GM10266 (cell line): Measurements from ENCODE around the gene PROSER3.

Experiments used
- DNase-seq: peaks from one replicate; pipeline ENCODE4 v3.0.0; 2012; ENCODE audit errors: extremely low spot score
- TF ChIP-seq, protein P1 (sequence below): IDR thresholded peaks from 2 replicates; pipeline ENCODE4 v1.5.1; 2012; ENCODE audit warnings: mild to moderate bottlenecking, low read depth; ENCODE audit not compliant: control insufficient read depth, insufficient read depth; ENCODE audit errors: missing control alignments

The PROSER3 gene

DNA sequence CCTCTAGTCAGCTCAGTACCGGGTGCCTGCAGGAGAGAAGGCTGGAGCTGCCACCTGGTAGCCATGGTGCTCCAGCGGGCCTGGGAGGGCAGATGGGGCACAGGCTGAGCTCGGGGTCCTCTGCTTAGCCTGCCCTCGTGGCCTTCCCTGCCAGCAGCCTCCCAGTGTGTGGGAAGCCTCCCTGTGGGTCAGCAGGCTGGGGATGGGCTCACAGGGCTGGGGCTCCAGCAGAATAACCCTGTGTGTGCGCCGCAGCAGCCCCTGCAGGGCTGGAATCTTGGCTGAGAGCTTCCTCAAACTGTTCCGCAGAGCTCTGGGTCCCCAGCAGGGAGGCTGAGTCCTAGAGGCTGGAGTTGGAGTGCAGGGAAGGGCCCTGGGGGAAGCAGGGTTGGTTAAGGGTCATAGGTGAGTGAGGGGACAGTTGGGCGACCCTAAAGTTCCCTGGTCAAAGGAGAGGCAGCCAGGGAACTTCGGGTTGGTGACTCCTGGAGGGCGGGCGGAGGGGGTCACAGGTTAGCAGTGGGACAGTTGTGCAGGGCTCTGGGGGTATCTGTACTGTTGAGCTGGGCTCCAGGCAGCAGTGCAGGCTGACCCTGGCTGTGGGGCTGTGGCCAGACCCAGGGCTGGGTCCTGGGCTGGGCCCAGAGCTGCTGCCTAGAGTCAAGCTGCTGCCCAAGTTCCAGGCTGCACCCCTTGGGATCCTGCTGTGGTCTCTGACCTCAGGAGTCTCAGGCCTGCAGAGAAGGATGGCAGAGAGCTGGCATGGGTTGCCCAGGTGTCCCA is 31.4 kb downstream of the PROSER3 start:
- DNase-seq = no peak
- TF ChIP-seq, protein P1, sequence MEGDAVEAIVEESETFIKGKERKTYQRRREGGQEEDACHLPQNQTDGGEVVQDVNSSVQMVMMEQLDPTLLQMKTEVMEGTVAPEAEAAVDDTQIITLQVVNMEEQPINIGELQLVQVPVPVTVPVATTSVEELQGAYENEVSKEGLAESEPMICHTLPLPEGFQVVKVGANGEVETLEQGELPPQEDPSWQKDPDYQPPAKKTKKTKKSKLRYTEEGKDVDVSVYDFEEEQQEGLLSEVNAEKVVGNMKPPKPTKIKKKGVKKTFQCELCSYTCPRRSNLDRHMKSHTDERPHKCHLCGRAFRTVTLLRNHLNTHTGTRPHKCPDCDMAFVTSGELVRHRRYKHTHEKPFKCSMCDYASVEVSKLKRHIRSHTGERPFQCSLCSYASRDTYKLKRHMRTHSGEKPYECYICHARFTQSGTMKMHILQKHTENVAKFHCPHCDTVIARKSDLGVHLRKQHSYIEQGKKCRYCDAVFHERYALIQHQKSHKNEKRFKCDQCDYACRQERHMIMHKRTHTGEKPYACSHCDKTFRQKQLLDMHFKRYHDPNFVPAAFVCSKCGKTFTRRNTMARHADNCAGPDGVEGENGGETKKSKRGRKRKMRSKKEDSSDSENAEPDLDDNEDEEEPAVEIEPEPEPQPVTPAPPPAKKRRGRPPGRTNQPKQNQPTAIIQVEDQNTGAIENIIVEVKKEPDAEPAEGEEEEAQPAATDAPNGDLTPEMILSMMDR = no peak

DNA sequence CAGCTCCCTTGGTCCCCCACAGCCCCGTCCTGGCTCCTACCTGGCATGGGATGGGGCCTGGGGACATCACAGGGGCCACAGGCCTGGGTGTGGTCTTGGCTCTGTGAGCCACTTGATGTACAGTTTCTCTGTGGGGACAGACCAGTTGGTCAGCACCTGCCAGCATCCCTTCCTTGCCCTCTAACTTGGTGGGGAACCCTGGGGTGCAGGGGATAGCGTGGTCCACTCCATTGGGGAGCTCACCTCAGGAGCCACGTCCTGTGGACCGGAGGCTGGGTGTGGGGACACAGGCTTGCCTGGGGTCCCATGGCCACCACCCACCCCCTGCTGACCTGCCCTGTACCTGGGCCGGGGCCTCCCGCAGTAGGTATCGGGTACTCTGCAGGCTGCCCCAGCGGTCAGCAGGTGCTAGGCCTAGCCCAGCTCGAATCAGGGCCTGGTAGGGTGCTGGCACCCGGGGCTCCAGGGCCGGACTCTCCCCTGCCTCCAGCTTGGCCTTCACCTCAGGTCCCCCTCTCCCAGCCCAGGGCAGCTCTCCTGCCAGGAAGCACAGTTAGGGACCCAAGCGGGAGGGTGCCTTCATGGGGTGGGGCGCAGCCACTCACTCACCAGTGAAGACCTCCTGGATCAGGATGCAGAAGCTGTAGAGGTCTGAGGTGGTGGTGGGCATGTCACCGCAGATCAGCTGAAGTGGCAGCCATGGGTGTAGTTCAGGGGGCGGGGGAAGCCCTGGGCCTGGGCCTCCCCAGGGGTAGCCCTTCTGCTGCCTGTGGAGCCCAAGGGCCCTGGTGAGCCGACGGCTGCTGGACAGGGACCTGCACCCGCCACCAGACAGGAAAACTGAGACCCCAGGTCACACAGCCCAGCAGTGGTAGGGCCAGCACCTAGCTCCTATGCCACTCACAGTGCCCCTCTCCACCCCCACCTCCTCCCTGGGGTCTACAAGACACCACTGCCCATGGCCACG is 32.3 kb downstream of the PROSER3 start:
- no peak for DNase-seq
- TF ChIP-seq, protein P1 = no peak

DNA sequence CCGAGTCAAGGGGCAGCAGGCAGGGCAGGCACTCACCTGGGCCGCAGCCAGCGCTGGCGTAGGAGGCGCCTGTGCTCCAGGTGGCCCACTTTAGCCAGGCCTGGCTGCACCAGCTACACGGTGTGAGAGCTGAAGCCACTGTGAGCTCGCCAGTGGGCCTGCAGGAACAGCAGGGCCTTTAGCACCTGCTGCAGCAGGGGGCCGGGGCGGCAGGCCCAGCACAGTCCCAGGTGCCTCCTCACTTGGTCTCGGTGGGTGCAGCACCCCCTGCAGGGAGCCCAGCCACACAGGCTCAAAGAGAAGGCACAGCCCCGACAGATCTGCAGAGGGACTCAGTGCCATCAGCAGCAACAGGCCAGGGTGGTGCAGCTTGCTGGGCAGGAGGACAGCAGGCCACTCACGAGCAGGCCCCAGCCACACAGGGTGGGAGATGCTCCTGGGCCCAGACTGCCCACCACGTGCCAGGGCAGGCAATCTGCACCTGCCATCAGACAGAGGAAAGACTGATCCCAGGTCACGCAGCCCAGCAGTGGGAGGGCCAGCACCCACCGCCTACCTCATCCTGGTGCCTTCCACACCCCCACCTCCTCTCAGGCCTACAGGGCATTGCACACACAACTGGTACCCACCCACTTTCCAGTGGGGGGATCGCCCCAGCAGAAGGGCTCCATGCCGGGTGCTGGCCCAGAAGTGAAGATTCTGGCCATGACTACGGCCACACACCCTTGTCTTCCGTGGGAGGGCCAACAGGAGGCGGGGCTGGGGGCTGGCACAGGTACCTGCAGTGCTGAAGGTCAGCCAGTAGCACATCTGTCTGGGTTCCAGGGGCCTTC is 33.2 kb downstream of the PROSER3 start:
- DNase-seq = no peak
- TF ChIP-seq, protein P1 = peak; percentile 41

DNA sequence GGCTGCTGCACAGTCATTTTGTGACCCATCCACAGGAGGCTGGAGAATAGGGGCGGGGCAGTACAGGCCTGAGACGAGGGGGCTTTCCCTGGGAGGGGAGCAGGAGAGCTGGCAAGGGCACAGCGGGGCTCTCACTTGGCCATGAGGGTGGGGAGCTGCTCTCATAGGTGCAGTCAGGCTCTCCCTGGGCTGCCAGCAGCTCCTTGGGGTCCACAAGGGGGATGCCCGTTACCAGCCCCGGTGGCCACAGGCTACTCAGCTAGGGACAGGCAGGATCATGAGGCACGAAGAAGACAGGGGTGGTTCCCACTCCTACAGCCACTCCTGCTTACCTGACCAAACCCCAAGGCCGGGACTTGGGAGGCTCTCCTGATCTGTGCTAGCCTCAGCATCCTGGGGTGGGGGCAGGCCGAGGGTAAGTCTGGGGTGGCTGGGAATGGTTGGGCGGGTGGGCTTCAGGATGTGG is 33.9 kb downstream of the PROSER3 start:
- TF ChIP-seq, protein P1 = no peak

DNA sequence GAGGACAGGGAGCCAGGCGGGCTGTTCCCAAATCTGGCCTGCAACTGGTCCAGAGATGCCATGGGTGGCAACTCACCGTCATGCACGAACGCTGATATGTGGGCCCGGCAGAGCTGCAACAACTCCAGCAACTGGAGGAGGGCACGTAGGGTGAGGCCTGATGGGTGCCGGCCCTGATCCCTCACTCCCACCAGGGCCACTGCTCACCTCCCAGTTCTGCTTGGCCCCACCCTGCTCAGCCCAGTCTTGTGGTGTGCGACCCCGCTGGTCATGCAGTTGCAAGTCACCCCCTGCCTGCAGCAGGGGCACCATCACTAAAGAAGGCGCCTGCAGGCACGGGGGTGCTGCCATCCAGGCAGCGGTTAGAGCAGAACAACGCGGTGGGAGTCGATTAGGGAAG is 34.3 kb downstream of the PROSER3 start:
- TF ChIP-seq, protein P1 = no peak
- no peak for DNase-seq

More for the DNA sequence above, 33.9 kb downstream of the PROSER3 start:
- DNase-seq = no peak

DNA sequence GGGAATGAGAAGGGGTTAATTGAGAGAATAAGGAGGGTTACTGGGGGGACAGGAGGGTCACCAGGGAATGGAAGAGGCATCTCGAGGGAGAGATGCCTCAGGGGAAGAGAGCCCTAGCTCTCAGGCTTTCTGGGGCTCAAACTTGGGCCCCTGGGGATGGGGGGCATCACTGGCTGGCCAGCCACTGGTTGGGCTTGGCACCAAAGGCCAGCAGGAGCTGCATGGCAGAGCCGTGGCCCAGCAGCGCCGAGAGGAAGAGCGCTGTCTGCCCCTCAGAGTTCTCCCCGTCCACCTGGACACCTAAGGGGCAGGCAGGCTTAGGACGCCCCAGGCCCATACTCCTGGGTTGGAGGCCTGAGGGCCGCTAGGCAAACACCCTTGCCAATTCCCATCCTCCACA is 34.9 kb downstream of the PROSER3 start:
- no peak for DNase-seq
- TF ChIP-seq, protein P1 = no peak
